Measurements from ENCODE around the gene SIAE.

GRCh38 chr11:124657904-124658303 is 15.6 kb downstream of the SIAE start:
- no peak for TF ChIP-seq ZFP30 (CRISPR knock-in tag; IDR thresholded peaks at IDR 0.05)
- no peak for TF ChIP-seq TOX (CRISPR knock-in tag; IDR thresholded peaks at IDR 0.05; ENCODE audit: borderline replicate concordance)
- TF ChIP-seq CSRNP3 (CRISPR knock-in tag; IDR thresholded peaks at IDR 0.05) = no peak
- TF ChIP-seq ESRRG (CRISPR knock-in tag; IDR thresholded peaks at IDR 0.05) = no peak
- no peak for TF ChIP-seq PATZ1 (CRISPR knock-in tag; IDR thresholded peaks at IDR 0.05; ENCODE audit: borderline replicate concordance)
- TF ChIP-seq OSR1 (CRISPR knock-in tag; IDR thresholded peaks at IDR 0.05) = no peak
- TF ChIP-seq POU6F1 (CRISPR knock-in tag; IDR thresholded peaks at IDR 0.05; ENCODE audit: borderline replicate concordance, low read depth) = no peak
- TF ChIP-seq CREB5 (CRISPR knock-in tag; IDR thresholded peaks at IDR 0.05; ENCODE audit: low read depth) = no peak
- TF ChIP-seq ARNTL (CRISPR knock-in tag; IDR thresholded peaks at IDR 0.05; ENCODE audit: borderline replicate concordance, low read depth) = no peak
- no peak for TF ChIP-seq TCF4 (CRISPR knock-in tag; IDR thresholded peaks at IDR 0.05; ENCODE audit: borderline replicate concordance)
- TF ChIP-seq ZNF70 (CRISPR knock-in tag; IDR thresholded peaks at IDR 0.05) = no peak

Data from SK-N-SH treated with all-trans-retinoic acid at 6 μM for 48 hours (cell line).